ENCODE measurements around the gene VMAC.

The VMAC gene

DNA sequence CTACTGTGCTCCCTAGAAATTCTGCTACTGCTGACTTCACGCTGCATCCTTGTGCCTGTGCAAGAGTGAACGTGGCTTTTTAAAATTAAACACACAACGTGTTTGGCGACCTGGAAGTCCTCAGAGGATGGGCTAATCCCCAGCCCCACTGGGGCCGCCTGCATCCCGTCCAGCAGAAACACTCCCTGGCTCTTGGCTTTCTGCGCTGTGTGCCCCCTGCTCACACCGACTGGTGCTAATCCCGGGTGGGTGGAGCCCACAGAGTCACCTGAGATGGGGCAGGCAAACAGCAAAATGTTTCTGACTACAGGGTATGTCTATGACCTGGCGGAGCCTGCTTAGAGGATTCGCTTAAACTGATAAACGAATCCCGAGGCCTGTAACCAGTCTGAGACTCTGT, 24.5 kb downstream of the VMAC start:
- DNase-seq (ENCODE audit: low read depth, low spot score) = no peak

GRCh38 chr19:5929625-5930024, 25.0 kb downstream of the VMAC start:
- DNase-seq (ENCODE audit: low read depth, low spot score) = no peak

GRCh38 chr19:5931251-5931650, 26.6 kb downstream of the VMAC start:
- no peak for DNase-seq (ENCODE audit: low read depth, low spot score)

- DNase-seq (ENCODE audit: low read depth, low spot score) = no peak
Observed at GRCh38 chr19:5932146-5932545, 27.5 kb downstream of the VMAC start.

DNA sequence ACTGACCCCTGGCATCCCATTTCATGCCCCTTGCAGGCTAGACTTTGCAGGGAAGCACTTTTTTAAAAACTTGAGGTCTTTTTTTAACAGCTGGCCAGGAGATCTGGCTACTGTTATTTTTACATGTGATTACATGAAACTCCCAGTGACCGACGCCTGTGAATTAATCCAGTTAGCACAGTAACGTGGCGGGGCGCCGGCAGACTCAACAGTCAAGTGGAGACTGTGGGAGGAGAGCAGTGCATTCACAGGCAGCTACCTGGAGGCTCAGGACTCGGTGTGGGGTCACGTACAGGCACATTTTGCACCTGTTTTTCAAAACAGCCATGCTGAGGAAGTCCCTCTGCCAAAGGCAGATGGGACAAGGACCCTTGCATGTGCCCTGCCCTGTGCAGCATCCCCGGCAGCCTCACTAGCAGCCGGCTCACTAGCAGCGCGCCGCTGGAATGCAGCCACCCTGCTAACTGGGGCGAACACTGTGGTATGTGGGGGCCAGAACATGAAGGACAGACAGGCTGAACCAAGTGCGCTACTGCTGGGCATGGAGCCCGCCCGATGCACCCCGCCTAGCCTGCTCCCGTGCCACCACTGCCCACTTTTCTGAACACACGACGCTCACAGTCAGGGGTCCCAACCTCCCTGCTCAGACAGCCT, 28.1 kb downstream of the VMAC start:
- no peak for DNase-seq (ENCODE audit: low read depth, low spot score)

DNA sequence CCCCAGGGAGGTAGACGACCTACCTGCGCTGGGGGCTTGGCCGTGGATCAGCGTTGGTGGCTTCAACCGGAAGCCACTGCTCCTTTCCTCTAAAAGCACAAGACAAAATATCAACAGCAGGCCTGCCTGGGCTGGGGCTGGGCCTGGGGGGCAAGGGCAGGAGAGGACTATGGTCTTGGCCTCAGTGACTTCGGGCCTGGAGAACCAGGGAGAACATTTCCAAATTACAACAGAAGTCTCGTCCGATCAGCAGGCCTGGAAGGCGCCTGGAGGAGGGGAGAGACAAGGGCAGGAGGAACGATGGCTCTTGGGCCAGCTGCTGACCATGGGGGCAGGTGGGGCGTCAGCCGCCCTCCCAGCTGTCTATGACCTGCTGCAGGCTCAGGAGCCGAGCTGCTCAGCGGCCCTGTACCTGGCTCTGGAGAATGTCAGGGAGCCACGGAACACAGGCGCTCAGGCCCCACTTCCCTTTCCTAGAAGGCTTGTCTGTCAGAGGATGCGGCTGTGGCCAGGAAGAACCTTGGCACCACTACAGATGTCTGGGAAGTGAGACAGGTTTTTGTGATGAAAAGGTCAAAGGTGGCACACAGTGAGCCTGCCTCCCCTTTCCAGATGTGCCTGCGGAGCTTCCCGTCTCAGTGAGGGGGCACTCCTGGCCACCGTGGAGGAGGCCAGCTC, 28.9 kb downstream of the VMAC start:
- DNase-seq (ENCODE audit: low read depth, low spot score) = no peak

DNA sequence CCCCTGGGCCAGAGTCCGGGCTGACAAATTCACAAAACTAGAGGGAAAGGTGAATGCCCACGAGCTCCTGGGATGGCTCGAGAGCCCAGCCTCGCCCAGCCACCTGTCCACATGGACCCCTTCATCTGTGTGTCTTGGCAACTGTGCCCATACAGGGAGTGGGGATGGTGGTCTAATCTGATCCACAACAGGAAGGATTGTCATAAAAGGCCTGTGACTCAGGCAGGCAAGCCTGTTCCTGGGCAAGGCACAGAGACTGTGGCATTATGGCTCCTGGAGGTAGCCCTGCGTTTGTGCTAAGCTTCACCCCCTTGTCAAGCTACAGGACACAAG, 29.4 kb downstream of the VMAC start:
- DNase-seq (ENCODE audit: low read depth, low spot score) = no peak

- DNase-seq (ENCODE audit: low read depth, low spot score) = no peak
Observed at GRCh38 chr19:5934774-5935472, 30.3 kb downstream of the VMAC start.

- no peak for DNase-seq (ENCODE audit: low read depth, low spot score)
Observed at GRCh38 chr19:5935473-5936291, 31.0 kb downstream of the VMAC start.

DNA sequence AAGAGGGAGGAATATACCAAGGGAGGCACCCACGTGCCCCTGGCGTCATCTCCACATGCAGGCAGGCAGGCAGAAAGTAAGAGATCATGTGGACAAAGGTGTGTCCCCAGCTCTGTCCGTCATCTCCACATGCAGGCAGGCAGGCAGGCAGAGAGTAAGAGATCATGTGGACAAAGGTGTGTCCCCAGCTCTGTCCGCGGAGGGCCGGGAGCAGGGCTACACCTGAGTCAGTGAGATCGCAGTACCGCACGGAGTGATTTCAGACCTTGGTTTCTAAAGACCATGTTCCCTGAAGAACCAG, 31.6 kb downstream of the VMAC start:
- no peak for DNase-seq (ENCODE audit: low read depth, low spot score)

GRCh38 chr19:5937550-5937949, 32.9 kb downstream of the VMAC start:
- no peak for DNase-seq (ENCODE audit: low read depth, low spot score)

GRCh38 chr19:5940260-5941208, 35.9 kb downstream of the VMAC start:
- DNase-seq (ENCODE audit: low read depth, low spot score) = no peak

DNA sequence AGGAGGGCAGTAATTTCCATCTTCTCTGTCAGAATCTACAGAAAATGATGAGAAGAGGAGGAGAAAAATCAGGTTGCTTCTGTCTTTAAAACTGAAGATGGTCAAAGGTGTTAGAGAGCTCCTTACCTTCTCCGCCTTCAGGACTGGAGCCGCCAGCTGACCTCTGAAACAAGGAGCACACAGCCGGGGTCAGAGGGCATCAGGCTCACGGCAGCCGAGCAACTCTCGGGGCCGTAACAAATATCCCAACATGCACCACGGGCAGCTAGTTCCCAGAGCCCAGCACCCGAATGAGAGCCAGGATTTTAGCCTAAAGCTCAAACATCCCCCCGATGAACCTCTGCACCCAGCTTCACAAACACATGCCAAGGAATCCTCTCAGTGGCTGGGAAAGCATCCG, 37.0 kb downstream of the VMAC start:
- no peak for DNase-seq (ENCODE audit: low read depth, low spot score)

DNA sequence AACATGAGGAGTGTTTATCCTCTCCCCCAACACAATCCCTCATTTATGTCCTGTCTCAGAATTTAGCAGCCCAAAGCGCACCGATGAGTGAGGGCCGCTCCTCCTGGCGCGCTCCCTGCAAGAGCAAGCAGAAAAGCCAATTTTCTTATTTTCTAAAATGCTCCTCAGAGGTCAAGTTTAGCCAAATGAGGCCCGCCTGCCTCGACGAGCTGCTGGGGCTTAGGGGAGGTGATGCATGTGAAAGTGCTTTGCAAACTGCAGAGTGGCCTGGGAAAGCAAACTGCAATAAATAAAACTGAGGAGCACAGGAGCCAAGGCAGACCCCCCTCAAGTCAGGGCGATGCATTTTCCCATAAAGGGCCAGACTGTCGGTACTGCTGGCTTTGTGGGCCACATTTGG, 38.4 kb downstream of the VMAC start:
- no peak for DNase-seq (ENCODE audit: low read depth, low spot score)

- DNase-seq (ENCODE audit: low read depth, low spot score) = no peak
Observed at GRCh38 chr19:5943623-5944022, 39.0 kb downstream of the VMAC start.

- DNase-seq (ENCODE audit: low read depth, low spot score) = no peak
Observed at GRCh38 chr19:5947435-5947834, 42.8 kb downstream of the VMAC start.

GRCh38 chr19:5948752-5949564, 44.3 kb downstream of the VMAC start:
- DNase-seq (ENCODE audit: low read depth, low spot score) = no peak

- peak; percentile 15 for DNase-seq (ENCODE audit: low read depth, low spot score)
Observed at GRCh38 chr19:5949792-5950305, 45.2 kb downstream of the VMAC start.

DNA sequence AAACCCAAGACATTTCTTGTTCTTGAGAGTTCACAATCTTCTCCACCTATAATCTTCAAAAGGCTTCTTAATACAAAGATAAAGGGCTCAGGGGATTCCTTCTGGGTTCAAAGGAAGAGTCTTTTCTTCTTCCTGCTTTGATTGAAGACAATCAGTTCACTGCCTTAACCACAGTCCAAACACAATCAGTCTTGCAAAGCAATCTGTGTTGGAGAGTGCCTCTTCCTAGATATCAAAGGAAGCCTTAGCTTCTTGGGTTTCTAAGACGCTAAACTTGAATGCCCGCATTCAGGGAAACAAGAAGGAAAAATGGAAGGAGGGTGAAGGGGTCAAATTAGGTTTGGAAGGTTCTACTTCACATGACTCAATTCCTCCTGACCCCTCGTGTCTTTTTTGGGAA, 46.1 kb downstream of the VMAC start:
- DNase-seq (ENCODE audit: low read depth, low spot score) = no peak

GRCh38 chr19:5951338-5951861, 46.7 kb downstream of the VMAC start:
- DNase-seq (ENCODE audit: low read depth, low spot score) = no peak
